22Rv1 (cell line): ENCODE results near the gene TTC21A.

Experiments
- CTCF ChIP-seq: fragments of 450-650 bp; IDR thresholded peaks from 2 replicates; pipeline ENCODE4 v1.5.1; 2017; ENCODE audit warnings: mild to moderate bottlenecking
- ZFX ChIP-seq: fragments of 450-650 bp; IDR thresholded peaks from 2 replicates; pipeline ENCODE4 v1.6.1; 2017; ENCODE audit warnings: antibody characterized with exemption, borderline replicate concordance

GRCh38 chr3:39181408-39182335, 74.2 kb downstream of the TTC21A start:
- TF ChIP-seq CTCF (no peak; the same call in 1 of the 2 replicates), ZFX (no peak)
